HG03571 (cell line): ENCODE results near the gene GATAD1.
A peak's percentile ranks its signal among the peaks of the same experiment; 100 is the strongest.
"Not testable (repeated sequence)": the region's sequence is repeated elsewhere in the genome, so short reads cannot be mapped to it uniquely, and the experiment has no call there.

ENCODE experiments used
- ATAC-seq: cut with Tn5 transposase; IDR thresholded peaks from one replicate; pipeline ENCODE4 v1.9.1; 2021; ENCODE audit not compliant: unreplicated experiment

GATAD1 gene, protein sequence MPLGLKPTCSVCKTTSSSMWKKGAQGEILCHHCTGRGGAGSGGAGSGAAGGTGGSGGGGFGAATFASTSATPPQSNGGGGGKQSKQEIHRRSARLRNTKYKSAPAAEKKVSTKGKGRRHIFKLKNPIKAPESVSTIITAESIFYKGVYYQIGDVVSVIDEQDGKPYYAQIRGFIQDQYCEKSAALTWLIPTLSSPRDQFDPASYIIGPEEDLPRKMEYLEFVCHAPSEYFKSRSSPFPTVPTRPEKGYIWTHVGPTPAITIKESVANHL

DNA sequence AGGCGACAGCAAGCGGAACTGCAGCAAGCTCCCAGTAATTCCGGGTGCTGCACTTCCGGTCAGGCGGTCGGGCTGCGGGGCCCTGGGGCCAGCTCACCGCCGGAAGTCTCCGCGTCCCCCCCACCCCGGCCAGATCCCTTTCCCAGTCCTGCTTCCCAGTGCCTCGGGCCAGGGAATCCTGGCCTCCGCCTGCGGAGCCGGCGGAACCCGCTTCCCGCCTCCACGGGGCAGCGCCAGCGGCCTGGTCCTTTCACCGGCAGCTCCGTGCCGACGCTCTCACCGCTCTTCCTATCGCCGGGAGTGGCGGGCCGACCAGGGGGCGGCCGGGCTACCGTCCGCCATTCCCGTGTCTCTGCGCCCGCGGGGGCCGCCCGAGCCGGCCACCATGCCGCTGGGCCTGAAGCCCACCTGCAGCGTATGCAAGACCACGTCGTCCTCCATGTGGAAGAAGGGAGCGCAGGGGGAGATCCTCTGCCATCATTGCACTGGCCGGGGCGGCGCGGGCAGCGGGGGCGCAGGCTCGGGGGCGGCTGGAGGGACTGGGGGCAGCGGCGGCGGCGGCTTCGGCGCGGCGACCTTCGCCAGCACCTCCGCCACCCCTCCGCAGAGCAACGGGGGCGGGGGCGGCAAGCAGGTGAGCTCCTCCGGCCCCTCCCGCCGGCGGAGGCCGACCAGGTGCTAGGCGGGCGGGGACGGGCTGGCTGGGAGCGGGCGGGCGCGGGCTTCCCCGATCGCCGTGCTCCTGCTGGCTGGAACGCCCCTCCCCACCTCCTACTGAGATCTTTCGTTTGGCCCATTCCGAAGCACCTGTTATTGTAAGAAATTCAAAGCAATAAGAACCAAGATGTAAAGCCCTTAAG, at the start of gene GATAD1:
Gene GATAD1, plus strand, starts transcription at position 138 of the 860 bp plus-strand sequence. Its CDS starts 248 bp downstream, at position 386.
- ATAC-seq = peak; percentile 96

DNA sequence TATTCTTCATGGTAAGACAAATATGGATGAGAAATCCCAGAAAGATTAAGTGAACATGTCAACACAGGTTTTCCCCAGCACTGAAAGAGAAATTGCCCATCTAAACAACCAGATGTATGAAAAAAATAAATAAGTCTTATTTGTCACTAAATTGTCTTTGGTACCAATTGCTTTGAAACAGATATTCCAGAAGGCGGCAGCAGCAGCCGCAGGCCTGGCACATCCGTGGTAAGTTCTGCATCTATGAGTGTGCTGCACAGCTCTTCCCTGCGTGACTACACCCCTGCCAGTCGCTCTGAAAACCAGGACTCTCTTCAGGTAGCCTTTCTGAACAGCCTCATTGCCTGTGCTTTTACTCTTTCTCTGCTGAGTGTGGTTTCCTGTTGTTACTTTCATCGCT, 49.7 kb upstream of the GATAD1 start:
- no peak for ATAC-seq

DNA sequence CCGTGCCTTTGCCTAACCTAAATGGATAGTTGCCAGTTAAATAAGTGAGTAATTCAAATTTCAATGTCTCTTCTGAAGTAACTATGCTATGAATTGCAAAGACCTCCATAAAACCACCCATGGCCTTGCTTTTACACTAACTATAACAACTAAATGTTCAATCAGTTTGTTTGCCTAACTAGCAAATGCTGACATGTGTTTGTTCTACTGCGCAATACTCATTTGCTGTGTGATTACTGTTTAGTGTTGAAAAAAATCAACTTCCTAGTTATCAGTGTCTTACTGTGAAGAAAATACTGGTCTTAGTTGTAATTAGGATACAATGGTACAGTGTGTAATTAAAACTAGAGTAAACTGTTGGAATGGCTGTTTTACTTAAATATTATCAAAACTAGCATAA, 47.3 kb upstream of the GATAD1 start:
- no peak for ATAC-seq

DNA sequence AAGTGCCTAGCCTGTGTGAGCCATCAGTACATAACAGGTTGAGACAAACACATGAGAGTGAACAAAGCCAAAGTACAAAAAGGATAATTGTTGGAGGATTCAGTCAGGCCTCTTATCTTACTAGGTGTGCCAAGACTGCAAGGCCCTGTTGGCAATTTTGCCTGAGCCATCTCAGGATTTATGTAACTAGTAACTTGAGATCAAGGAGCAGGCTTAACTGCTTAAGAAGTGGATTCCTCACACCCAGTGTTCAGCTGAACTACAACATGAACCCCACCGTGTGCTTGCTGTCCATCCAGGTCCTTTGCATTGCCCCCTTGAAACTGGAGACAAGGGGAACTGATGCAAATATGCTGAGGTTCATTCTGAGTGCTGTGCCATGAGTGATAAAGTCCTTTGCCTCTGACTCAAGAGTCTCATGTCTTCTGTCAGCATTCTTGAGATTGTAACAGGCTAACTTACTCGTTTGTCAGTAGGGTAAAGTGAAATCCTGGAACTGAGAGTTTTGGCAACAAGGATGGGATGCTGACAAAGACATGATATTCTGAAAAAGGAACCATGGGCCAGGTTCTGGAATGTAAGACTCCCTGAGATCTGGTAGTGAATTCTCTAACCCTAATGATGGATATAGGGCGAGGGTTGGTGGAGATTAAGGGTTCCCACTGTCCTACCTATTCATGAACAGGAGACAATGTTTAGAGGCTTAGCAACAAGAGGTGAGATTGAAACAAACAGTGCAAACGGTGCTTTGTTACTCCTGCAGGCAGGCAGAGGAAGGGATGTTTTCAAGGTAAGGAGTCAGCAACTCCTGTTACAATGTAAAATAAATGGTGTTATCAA, 44.1 kb upstream of the GATAD1 start:
- ATAC-seq = no peak

DNA sequence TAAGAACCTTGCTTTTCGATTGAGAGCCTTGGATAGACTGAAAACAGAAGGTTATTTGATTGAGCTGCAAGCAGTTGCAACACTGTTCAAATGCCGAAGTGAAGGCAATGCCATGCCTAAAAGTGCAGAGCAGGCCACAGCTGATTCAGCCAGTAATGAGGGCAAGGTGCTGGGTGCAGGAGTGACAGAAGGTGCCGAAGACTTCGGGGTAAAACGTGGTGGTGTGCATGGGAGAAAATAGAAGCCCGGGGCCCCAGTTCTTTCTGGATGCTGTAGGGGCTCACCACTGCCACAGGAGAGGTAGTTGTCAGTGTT, 43.6 kb upstream of the GATAD1 start:
- ATAC-seq = no peak

DNA sequence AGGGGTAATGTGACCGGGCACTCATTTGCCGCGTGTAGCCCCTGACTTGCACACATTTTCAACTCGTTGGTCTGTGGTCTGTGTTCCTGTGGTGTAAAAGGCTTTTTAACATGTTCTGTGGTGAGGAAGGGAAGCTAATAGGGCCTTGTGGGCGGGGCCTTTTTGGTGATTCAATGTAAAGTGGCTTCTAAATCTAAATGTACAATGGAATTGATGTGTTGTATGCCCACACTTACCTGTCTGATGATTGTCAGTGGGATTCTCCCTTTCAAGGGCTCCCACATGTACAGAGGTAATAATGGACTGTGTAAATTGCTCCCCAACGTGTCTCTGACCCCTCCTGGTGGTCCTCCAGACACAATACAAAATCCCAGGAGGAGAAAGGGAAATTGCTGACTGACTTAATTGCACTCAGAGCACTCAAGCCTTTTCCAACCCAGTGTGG, 43.1 kb upstream of the GATAD1 start:
- no peak for ATAC-seq

DNA sequence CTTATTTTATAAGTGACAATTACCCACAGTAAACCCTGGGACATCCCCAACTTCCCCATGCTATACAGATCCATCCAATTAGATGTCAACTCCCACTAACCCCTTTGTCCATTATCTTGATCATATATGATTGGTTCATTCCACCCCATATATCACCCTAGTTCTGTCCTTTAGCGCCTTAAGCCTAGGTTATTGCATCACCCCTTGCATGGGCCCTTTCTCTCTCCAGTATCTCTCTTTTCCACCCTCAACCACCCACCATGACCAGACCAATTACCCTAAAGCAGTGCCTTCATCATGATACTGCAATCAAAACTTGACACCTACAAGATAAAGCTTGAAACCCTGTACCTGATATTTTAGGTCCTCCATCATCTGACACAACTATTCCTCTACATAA, 37.9 kb upstream of the GATAD1 start:
- ATAC-seq = no peak

DNA sequence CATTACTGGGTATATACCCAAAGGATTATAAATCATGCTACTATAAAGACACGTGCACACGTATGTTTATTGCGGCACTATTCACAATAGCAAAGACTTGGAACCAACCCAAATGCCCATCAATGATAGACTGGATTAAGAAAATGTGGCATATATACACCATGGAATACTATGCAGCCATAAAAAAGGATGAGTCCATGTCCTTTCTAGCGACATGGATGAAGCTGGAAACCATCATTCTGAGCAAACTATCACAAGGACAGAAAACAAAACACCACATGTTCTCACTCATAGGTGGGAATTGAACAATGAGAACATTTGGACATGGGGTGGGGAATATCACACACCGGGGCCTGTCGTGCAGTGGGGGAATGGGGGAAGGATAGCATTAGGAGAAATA, 37.1 kb upstream of the GATAD1 start:
- ATAC-seq = not testable (repeated sequence)

DNA sequence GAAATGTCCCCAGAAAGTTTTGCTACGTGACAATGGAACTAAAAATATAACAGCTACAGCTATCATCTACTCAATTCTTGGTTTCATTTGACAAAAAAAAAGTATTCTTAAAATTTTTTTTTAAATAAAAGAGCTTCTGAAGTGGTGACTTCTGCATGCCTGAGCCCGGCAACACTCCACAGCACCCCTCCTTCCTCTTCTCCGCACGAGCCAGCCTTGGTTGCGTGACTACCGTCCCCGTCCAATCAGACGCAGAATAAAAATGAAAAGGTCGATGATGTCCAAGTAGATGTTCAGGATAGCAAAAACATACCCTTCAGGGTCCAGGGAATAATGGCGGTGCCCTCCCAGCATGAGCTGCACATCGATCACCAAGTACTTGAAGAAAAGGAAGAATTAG, 34.5 kb upstream of the GATAD1 start:
- ATAC-seq = no peak

DNA sequence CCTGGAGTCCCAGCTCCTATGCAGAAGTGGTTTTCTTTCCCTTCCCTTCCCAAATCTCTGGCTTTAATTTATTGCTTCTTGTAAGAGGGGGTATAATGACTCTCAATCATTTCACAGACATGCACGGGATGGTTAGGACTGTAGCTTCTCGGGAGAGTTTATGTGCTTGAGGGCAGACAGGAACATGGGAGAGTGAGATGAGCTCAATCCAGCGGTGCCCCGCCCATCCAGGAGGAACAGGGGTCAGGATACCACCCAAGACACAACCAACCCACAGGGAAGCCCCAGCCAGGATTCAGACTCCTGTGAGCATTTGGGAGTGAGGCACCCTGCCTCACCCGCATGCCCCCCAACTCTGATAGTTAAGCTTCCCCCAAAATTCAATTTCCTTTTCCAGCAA, 33.7 kb upstream of the GATAD1 start:
- no peak for ATAC-seq

DNA sequence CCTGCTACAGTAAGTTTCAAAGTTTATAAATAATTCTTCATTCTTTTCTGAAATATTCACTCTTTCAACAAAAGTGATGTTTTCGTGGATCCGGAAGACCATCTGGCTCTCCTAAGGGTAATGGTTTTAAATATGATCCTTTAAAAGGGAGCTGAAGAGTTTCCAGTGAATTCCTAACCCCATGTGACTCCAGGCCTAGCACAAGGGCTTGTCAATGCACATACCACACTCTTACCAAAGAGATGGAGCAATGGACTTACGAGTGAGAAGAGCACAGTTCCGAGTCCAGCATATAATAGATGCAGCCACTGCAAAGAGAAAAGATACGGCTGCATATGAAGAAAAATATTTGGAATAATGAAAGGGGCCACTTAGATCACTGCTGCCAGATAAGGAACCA, 32.1 kb upstream of the GATAD1 start:
- ATAC-seq = no peak

DNA sequence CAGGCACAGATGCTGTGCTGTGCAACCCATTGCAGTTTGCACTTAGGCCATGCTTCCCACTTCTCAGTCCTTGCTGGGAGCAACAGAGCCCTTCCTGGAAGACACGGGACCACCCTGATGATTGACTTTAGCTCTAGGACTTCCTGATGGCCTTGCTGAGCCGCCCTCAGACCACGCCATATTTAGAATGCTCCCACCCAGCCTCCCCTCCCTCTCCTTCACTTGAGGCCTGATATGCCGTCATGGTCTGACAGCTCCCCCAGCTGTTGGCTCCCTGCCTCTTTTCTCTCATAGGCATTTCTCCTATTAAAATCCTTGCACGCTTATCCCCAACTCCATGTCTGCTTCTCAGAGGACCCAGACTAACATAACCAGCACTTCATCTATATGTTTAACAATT, 29.4 kb upstream of the GATAD1 start:
- no peak for ATAC-seq

DNA sequence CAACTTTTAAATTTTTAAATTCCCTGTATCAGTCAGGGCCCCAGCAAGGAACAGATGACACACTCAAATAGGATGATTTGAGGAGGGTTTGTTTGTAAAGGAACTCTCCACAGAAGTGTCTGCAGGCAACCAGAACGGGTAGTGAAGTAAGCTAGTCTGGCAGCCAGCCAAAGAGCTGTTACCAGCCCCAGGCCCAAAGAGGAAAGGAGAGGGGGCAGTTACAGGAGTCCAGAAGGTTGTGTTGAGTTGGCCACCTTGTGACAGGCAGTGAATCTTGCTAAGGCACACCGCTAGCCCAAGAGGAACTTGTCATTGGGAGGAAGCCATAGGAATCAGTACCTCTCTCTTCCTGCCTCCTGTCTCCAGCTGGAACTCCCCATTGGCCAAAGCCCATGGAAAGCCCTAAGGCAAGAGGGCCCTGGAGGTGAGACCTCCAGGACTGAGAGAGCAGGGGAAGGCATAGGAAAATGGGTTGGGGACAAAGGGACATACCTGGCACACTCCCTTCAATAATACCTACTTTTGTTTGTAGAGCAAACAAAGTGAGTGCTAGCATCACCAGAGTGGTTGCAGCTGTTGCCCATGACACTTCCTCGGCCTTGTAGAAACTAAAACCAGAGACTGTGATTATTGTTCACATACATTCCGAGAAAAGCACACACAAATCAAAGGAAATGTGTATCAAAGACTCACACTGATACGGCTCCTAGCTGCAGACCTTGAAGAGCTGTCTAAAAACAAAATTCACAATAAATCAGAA, 25.4 kb upstream of the GATAD1 start:
- no peak for ATAC-seq

DNA sequence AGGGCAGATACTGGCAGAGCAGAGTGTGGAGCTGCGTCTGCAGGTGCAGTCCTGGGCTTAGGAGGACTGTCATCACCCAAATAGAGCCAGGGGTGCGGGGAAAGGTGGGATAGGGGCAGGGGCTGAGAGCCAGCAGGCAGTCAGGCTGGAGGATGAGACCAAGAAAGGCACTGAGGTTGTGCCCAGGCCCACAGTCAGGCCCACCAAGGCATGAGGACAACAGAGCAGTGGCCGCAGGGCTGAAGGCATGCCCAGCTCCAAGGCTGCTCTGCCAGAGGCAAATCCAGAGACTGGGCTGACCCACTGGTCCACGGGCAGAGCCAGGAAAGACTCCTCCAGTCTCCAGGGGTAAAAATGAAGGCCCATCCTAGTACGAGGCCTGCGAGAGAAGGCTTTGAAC, 24.4 kb upstream of the GATAD1 start:
- ATAC-seq = no peak

DNA sequence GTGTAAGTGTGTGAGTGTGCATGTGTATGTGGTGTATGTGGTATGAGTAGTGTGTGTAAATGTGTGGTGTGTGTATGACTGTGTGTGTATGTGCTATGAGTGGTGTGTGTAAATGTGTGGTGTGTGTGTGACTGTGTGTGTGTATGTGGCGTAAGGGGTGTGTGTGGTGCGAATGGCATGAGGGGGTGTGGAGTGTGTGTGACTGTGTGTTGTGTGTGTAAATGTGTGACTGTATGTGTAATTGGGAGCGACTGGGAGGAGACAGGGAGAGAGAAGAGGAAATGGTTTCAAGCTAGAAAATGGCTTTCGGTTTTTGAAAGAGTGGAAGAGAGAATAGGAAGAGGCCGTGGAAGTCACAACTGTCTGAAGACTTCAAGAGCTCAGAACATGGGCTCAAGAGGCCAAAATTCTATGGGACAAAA, 23.6 kb upstream of the GATAD1 start:
- no peak for ATAC-seq

DNA sequence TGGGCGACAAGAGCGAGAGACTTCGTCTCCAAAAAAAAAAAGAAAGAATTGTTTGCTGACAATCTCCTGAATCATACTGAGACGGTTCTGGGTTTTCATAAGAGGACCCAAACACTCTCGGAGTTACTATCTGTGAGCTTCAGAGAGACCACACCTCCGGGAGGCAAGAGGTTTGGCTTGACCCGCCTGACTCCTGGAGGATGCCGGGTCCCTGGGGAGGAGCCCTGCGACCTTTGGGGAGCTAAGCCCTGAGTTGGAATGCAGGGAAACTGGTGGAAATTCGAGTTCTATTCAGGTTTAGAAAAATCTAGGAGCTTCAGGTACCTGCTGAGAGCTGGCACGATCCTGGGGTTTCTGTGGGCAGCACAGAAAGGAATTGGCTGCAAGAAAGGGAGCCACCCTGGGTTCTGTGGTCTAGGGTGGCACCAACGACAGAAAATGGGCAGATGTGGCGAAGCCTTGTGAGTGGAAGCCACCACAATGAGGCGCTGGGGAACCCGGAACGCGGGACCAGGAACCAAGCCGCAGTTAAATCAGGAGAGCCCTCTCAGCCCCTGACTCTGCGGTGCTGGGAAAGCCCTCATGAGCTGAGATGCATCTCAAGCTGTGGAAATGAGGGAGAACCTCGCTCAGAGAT, 21.9 kb upstream of the GATAD1 start:
- no peak for ATAC-seq

DNA sequence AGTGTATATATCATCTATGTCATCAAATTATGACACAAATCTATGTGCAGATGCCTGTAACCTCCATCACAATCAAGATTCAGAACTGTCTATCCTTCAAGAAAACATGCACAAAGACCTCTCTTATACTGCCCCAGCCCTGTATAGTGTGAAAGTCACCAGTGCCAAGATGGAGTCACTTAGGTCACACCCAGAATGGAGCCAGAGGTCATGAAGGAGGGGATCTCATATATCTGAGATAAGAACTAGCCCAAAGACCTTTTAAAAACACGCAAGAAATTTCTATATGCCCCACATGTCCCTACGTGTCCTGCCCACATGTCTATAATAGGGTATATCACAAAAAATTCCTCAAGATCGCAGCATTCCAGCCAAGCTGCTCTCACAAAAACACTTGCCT, 20.1 kb upstream of the GATAD1 start:
- ATAC-seq = no peak

DNA sequence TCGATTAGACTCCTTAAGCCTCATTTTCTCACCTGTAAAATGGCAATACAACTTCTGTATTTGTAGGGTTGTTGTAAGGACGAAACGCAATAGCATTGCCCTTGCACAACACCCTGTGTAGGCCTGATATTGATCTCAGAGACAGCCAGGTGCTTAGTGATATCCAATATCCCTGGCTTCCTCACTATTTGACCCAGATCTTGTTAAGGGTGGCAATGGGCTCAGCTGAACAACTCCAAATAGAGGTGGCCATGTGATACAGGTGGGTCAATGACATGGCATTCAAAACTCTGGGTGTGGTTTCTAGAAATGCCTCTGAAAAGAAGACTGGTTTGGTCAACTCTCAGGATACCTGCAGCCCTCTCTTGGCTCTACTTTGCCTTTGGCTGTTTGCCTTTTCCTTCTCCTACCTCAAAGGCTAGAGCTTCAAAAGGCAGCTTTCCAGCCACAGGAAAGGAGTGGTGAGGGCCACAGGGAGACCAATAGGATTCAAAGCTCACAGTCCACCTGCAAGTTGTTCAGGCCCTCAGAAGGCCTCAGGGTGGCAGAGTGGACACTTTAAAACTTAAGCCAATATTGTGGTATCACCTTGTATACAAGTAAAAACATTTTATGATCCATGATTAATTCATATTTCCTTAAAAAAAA, 14.9 kb upstream of the GATAD1 start:
- ATAC-seq = no peak

DNA sequence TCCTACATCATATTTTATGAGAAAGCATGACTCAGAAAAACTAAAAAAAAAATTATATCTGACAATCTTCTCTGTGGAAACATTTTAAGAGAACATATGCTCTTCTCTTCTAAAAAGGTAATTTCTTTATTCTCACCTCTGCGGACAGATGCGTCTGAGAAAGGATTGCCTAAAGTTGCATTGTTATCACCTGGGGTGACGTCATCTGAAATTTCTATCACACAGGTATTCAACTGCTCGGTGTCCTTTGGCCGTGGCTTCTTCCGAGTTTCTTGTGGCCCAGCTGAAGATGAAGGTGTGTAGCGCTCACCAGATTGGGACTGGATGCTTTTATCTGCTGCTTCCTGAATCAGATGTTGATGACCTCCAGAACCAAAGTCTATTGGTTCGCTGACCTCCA, 14.3 kb upstream of the GATAD1 start:
- no peak for ATAC-seq

DNA sequence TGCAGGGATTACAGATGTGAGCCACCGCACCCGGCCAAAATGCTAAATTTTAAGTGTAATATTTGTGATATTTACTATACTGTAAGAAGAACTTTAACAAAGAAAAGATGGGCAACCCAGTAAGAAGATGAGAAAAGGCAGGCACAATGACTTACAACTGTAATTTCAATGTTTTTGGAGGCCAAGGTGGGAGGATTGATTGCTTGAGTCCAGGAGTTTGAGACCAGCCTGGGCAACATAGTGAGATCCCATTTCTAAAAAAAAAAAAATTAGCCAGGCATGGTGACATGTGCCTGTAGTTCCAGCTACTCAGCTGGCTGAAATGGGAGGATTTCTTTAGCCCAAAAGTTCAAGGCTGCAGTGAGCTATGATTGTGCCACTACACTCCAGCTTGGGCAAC, 11.7 kb upstream of the GATAD1 start:
- ATAC-seq = no peak
